C4-2B (cell line): ENCODE data around the gene UTF1.

Experiments used
- H3K27ac ChIP-seq: fragments of 450-650 bp; 2 replicates; pipeline ENCODE4 v1.5.1; 2017
- CTCF ChIP-seq: fragments of 450-650 bp; conservative IDR thresholded peaks from 2 replicates; pipeline ENCODE4 v1.5.1; 2017; ENCODE audit warnings: mild to moderate bottlenecking
- ZFX ChIP-seq: fragments of 450-650 bp; IDR thresholded peaks from 2 replicates; pipeline ENCODE4 v1.6.1; 2017

The UTF1 gene

DNA sequence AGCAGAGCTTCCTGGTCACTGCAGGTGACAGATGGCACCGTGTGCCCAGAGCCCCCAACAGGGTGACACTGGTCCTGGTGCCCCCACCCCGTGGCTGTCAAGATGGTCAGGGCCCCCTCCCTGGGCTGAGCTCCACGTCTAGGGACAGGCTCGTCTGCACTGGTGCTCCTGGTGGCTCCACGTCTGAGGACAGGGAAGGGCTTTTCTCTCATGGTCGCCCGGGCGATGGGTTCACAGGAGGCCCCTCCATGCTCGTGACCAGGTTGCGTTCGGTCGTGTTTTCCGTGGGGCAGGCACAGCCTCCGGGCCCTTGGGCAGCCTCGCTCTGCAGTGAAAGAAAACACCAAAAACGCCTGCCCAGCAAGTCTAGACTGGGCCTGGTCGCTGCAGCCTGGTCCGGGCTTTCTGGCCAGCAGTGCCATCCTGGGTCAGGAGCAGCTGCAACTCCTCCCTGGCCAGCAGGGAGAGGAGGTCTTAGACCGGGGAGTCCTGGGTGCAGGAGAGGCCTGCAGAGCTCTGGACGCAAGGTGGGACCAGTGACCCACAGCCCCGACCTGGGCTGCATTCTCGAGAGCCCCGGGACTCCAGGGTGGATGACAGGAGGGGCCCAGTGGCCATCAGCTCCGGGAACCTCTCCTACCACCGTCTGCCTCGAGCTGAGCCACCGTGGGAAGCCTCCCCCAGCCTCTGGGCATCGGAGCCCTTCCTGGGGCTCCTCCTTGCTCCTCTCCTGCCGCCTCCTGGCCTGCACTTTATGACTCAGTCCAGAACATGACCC is 27.9 kb upstream of the UTF1 start:
- TF ChIP-seq ZFX (no peak), CTCF (no peak)
- H3K27ac ChIP-seq: no peak overlapping the region

DNA sequence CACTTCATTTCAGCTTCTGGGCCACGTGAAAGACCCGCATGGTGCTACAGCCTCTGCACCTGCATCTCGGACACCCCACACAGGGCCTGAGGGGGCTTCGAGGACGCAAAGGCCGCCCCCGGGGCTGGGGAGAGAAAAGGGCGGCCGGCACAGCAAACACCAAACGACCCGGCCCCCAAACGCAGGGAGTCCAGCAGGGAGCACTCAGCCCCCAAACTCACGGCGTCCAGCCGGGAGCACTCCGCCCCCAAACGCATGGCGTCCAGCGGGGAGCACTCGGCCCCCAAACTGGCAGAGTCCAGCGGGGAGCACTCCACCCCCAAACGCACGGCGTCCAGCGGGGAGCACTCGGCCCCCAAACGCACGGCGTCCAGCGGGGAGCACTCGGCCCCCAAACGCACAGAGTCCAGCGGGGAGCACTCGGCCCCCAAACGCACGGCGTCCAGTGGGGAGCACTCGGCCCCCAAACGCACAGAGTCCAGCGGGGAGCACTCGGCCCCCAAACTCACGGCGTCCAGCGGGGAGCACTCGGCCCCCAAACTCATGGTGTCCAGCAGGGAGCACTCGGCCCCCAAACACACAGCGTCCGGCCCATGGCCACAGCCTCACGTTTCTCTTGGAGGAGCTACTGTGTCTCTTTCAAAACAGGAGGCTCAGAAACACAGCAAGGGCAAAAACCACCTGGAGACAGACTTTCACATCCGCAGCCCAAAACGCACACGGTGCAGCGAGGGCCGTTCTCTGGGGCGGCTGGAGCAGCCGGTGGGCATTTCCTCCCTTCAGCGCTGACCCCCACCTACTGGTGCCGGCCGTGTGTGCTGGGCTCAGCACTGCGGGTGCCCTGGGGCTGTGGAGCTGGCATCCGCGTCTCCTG is 27.0 kb upstream of the UTF1 start:
- TF ChIP-seq ZFX (no peak), CTCF (no peak)
- H3K27ac ChIP-seq: no peak overlapping the region

- H3K27ac ChIP-seq: no peak overlapping the region
- no peak for TF ChIP-seq CTCF
- no peak for TF ChIP-seq ZFX
Measured at GRCh38 chr10:133203652-133204195, 26.3 kb upstream of the UTF1 start.

GRCh38 chr10:133204226-133205015 is 25.6 kb upstream of the UTF1 start:
- no peak overlapping the region for H3K27ac ChIP-seq
- TF ChIP-seq ZFX (no peak), CTCF (no peak)

GRCh38 chr10:133205146-133205545 is 24.9 kb upstream of the UTF1 start:
- TF ChIP-seq CTCF (no peak), ZFX (no peak)
- H3K27ac ChIP-seq: no peak overlapping the region

DNA sequence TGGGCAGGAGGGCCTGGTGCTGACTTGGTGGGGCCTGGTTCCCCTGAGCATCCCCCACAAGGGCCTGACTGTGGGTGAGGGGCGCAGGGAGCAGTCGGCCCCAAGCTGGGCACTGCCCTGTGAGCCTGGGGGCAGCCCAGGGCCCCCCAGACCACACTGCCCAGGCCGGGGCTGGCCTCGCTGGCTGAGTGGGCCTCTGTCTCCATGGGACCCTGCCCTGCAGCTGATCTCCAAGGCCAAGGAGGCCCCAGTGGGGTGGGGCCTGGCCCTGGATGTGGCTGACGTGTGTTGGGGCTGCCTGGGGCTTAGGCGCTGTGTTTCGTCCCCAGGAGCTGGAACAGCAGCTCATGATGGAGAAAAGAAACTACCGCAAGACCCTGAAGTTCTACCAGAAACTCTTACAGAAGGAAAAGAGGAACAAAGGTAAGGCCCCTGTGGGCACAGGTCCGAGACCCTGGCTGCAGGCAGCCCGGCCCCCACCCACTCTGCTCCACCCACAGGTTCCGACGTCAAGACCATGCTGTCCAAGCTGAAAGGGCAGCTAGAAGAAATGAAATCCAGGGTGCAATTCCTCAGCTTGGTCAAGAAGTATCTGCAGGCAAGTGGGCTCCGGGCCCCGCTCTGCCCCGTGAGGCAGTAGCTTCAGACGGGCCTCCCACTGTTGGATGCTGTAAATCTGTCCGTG is 23.5 kb upstream of the UTF1 start:
- no peak overlapping the region for H3K27ac ChIP-seq
- TF ChIP-seq ZFX (no peak), CTCF (no peak)
